OCI-LY1 (cell line): Measurements from ENCODE around the gene PRSS33.

Experiments
- EZH2 ChIP-seq: fragments of 200-600 bp; sonication (generic), shearing (Covaris generic); IDR thresholded peaks from 2 replicates; pipeline ENCODE4 v1.8.0; 2017; ENCODE audit warnings: borderline replicate concordance, mixed run types, mild to moderate bottlenecking, antibody characterized with exemption, low read length, moderate library complexity, mixed read lengths
- TF ChIP-seq, protein P1 (sequence below): fragments of 200-600 bp; sonication (generic), shearing (Covaris generic); IDR thresholded peaks from 2 replicates; pipeline ENCODE4 v1.5.1; 2017; ENCODE audit warnings: mild to moderate bottlenecking, antibody characterized with exemption, low read length, moderate library complexity, mixed read lengths

- TF ChIP-seq, protein P1, sequence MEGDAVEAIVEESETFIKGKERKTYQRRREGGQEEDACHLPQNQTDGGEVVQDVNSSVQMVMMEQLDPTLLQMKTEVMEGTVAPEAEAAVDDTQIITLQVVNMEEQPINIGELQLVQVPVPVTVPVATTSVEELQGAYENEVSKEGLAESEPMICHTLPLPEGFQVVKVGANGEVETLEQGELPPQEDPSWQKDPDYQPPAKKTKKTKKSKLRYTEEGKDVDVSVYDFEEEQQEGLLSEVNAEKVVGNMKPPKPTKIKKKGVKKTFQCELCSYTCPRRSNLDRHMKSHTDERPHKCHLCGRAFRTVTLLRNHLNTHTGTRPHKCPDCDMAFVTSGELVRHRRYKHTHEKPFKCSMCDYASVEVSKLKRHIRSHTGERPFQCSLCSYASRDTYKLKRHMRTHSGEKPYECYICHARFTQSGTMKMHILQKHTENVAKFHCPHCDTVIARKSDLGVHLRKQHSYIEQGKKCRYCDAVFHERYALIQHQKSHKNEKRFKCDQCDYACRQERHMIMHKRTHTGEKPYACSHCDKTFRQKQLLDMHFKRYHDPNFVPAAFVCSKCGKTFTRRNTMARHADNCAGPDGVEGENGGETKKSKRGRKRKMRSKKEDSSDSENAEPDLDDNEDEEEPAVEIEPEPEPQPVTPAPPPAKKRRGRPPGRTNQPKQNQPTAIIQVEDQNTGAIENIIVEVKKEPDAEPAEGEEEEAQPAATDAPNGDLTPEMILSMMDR = no peak
- TF ChIP-seq EZH2 = no peak
These were observed 37.8 kb upstream of the PRSS33 start for GRCh38 chr16:2825049-2825742.
